HL-60 (cell line): ENCODE data around the gene GABRD.

Experiments used
- GABPA ChIP-seq: IDR thresholded peaks from 2 replicates; pipeline ENCODE4 v1.6.1; 2012; ENCODE audit warnings: low read depth
- POLR2AphosphoS5 ChIP-seq: IDR thresholded peaks from 2 replicates; pipeline ENCODE4 v1.6.1; 2012; ENCODE audit warnings: low read depth
- SPI1 ChIP-seq: IDR thresholded peaks from 2 replicates; pipeline ENCODE4 v1.6.1; 2012; ENCODE audit warnings: low read depth, mild to moderate bottlenecking, borderline replicate concordance
- TF ChIP-seq, protein P1 (sequence below): IDR thresholded peaks from one replicate; pipeline ENCODE4 v1.5.1; 2011; ENCODE audit warnings: low read length, control low read depth, inconsistent platforms; ENCODE audit not compliant: insufficient read depth
- TF ChIP-seq, protein P2 (sequence below): IDR thresholded peaks from 2 replicates; pipeline ENCODE4 v1.6.1; 2012; ENCODE audit warnings: low read depth; ENCODE audit not compliant: insufficient replicate concordance

DNA sequence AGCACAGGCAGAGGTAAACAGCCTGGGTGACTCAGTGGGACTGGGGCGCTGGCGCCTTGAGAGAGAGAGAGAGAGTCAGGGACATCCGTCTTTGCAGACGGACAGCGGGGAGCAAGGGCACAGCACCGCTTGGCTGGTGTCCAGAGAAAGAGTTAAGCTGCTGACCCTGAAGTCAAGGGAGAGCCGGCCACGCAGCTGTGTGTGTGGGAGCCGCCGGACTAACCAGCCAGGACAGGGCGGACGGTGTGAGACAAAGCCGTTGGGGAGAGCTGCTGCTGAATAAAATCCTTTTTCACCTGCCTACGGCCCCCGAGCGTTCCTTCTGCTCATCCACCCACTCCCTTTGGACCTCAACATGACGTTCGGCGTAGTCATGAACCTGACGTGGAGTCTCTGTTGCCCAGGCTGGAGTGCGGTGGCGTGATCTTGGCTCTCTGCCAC, 30.0 kb upstream of the GABRD start:
- TF ChIP-seq, protein P1, sequence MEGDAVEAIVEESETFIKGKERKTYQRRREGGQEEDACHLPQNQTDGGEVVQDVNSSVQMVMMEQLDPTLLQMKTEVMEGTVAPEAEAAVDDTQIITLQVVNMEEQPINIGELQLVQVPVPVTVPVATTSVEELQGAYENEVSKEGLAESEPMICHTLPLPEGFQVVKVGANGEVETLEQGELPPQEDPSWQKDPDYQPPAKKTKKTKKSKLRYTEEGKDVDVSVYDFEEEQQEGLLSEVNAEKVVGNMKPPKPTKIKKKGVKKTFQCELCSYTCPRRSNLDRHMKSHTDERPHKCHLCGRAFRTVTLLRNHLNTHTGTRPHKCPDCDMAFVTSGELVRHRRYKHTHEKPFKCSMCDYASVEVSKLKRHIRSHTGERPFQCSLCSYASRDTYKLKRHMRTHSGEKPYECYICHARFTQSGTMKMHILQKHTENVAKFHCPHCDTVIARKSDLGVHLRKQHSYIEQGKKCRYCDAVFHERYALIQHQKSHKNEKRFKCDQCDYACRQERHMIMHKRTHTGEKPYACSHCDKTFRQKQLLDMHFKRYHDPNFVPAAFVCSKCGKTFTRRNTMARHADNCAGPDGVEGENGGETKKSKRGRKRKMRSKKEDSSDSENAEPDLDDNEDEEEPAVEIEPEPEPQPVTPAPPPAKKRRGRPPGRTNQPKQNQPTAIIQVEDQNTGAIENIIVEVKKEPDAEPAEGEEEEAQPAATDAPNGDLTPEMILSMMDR: no peak
- TF ChIP-seq POLR2AphosphoS5 (no peak), GABPA (no peak), SPI1 (no peak)
- TF ChIP-seq, protein P2, sequence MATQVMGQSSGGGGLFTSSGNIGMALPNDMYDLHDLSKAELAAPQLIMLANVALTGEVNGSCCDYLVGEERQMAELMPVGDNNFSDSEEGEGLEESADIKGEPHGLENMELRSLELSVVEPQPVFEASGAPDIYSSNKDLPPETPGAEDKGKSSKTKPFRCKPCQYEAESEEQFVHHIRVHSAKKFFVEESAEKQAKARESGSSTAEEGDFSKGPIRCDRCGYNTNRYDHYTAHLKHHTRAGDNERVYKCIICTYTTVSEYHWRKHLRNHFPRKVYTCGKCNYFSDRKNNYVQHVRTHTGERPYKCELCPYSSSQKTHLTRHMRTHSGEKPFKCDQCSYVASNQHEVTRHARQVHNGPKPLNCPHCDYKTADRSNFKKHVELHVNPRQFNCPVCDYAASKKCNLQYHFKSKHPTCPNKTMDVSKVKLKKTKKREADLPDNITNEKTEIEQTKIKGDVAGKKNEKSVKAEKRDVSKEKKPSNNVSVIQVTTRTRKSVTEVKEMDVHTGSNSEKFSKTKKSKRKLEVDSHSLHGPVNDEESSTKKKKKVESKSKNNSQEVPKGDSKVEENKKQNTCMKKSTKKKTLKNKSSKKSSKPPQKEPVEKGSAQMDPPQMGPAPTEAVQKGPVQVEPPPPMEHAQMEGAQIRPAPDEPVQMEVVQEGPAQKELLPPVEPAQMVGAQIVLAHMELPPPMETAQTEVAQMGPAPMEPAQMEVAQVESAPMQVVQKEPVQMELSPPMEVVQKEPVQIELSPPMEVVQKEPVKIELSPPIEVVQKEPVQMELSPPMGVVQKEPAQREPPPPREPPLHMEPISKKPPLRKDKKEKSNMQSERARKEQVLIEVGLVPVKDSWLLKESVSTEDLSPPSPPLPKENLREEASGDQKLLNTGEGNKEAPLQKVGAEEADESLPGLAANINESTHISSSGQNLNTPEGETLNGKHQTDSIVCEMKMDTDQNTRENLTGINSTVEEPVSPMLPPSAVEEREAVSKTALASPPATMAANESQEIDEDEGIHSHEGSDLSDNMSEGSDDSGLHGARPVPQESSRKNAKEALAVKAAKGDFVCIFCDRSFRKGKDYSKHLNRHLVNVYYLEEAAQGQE: no peak
